Keratinocyte (primary cell): ENCODE data around the gene FCRLB. TPM values are rescaled to one million over a fixed set of nuclear protein-coding genes. Genes with fewer than 3 reads are reported as not detected.

Source experiments
- DNase-seq: peaks from one replicate; pipeline ENCODE4 v3.0.0-alpha.2; 2011; ENCODE audit warnings: low read depth, missing footprints, low spot score
- FAIRE-seq: peaks from 2 replicates; lab custom pipeline; 2011; peaks lifted over from hg19 to GRCh38; lab: Jason Lieb, UNC
- H2AFZ ChIP-seq: 2 replicates; pipeline ENCODE4 v1.6.0; 2012; ENCODE audit warnings: low read length, control low read depth, inconsistent platforms; ENCODE audit not compliant: control insufficient read depth
- H3K27ac ChIP-seq: 2 replicates; pipeline ENCODE4 v1.5.1; 2011; ENCODE audit warnings: low read length; ENCODE audit not compliant: control insufficient read depth, insufficient read depth
- H3K27me3 ChIP-seq: 3 replicates; pipeline ENCODE4 v1.6.0; 2011; ENCODE audit warnings: low read length; ENCODE audit not compliant: control insufficient read depth, insufficient read depth; ENCODE audit errors: extremely low read depth
- H3K36me3 ChIP-seq, 2 experiments: 2 replicates in 1 of 2; 3 replicates in 1 of 2; pipeline ENCODE4 v1.5.1; 2011; ENCODE audit warnings: low read length in 2 of 2, mild to moderate bottlenecking in 1 of 2; ENCODE audit not compliant: control insufficient read depth in 2 of 2, insufficient read depth in 2 of 2; ENCODE audit errors: extremely low read depth in 1 of 2
- H3K4me1 ChIP-seq: 3 replicates; pipeline ENCODE4 v1.5.1; 2011; ENCODE audit warnings: low read length; ENCODE audit not compliant: control insufficient read depth, insufficient read depth; ENCODE audit errors: extremely low read depth
- H3K4me2 ChIP-seq: 3 replicates; pipeline ENCODE4 v1.6.0; 2011; ENCODE audit warnings: low read depth, low read length; ENCODE audit not compliant: control insufficient read depth, insufficient read depth; ENCODE audit errors: extremely low read depth
- H3K4me3 ChIP-seq, 3 experiments: fragments of 200-600 bp in 1 of 3; sonication (generic) in 1 of 3; 2 replicates in 2 of 3; 3 replicates in 1 of 3; pipeline ENCODE4 v1.5.1; 2011 to 2016; ENCODE audit warnings: low read length in 3 of 3, mild to moderate bottlenecking in 3 of 3, control low read depth in 2 of 3, inconsistent platforms in 1 of 3, low read depth in 1 of 3, mixed read lengths in 1 of 3, mixed run types in 1 of 3, moderate library complexity in 1 of 3; ENCODE audit not compliant: control insufficient read depth in 2 of 3, insufficient read depth in 2 of 3; ENCODE audit errors: extremely low read depth in 1 of 3
- H3K79me2 ChIP-seq: 2 replicates; pipeline ENCODE4 v1.6.0; 2012; ENCODE audit warnings: low read length; ENCODE audit not compliant: control insufficient read depth, insufficient read depth
- H3K9ac ChIP-seq: 3 replicates; pipeline ENCODE4 v1.6.0; 2011; ENCODE audit warnings: low read length; ENCODE audit not compliant: control insufficient read depth, insufficient read depth; ENCODE audit errors: extremely low read depth
- H3K9me1 ChIP-seq: 3 replicates; pipeline ENCODE4 v1.6.0; 2011; ENCODE audit warnings: low read length; ENCODE audit not compliant: control insufficient read depth, insufficient read depth; ENCODE audit errors: extremely low read depth
- H3K9me3 ChIP-seq: 2 replicates; pipeline ENCODE4 v1.5.1; 2012; ENCODE audit warnings: low read depth, low read length; ENCODE audit not compliant: control insufficient read depth
- H4K20me1 ChIP-seq: 3 replicates; pipeline ENCODE4 v1.6.0; 2011; ENCODE audit warnings: low read length; ENCODE audit not compliant: control insufficient read depth, insufficient read depth; ENCODE audit errors: extremely low read depth
- EZH2 ChIP-seq: IDR thresholded peaks from one replicate; pipeline ENCODE4 v1.6.1; 2012; ENCODE audit warnings: inconsistent platforms, mild to moderate bottlenecking, low read length, moderate library complexity
- dilution Hi-C: fragments of 300-500 bp; cut with MboI; formaldehyde crosslinking; loops from one replicate; pipeline ENCODE4 v1.7.0; 2020; ENCODE audit warnings: low sequenced_read_pairs; ENCODE audit not compliant: extremely low pct_ligation_motif_present
- polyA plus RNA-seq, 5 experiments: library from polyadenylated mRNA; depleted of rRNA in 3 of 5; stranded (reverse) in 3 of 5; stranded (forward) in 1 of 5; unstranded in 1 of 5; fragments of >200 nt; gene quantifications; 1 replicate in 1 of 5; 2 replicates in 3 of 5; 3 replicates in 1 of 5; pipeline versions ENCODE4 v1.2.1 to v1.2.3, GENCODE V29; 2011 to 2012; ENCODE audit warnings: missing spikeins in 2 of 5, low read depth in 1 of 5, low replicate concordance in 1 of 5
- TF ChIP-seq, protein P1 (sequence below), 3 experiments: IDR thresholded peaks in 1 of 3; conservative IDR thresholded peaks in 1 of 3; optimal IDR thresholded peaks in 1 of 3; 2 replicates in 2 of 3; 3 replicates in 1 of 3; pipeline versions ENCODE3 to v1.5.1; 2011; ENCODE audit warnings: low read length in 3 of 3, mild to moderate bottlenecking in 3 of 3, moderate library complexity in 2 of 3, control low read depth in 1 of 3, inconsistent platforms in 1 of 3; ENCODE audit not compliant: insufficient read depth in 2 of 3; ENCODE audit errors: extremely low read depth in 1 of 3

FCRLB gene
- polyA plus RNA-seq, 1 donor (not counting 4 experiments of a cell fraction or from before 2014, with no cell fraction given), result 0.52 TPM

DNA sequence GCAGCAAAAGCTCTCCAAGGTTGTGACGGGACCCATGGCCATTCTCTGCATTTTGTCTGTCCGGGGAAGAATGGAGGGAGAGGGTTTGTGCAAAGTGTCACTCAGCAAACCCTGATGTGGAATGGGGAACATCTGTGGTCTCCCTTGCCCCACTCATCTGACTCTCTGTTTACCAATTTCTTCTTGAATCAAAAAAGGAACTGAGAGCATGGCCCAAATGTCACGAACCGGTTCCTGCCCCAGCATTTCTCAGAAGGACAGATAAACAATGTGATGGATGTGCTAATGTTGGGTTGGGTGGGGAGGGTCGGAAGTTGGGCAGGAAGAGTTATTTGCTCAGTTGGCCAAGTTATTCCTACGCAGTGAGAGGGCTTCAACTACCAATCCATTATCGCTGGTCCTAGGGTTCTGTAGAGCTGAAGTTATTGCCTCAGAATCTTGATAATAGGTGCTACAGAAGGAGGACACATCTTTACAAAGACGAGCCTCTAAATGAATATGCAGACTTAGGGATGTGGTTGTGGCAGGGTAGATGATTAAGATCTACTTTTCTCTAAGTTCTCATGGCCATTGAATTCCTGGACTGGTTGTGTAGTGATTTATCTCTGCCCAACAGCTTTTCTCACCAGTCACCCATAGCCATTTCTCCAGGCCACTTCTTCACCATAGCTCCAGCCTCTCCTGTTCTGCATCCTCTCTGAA lies 18.7 kb downstream of the FCRLB start:
- H3K27me3 ChIP-seq, result no peaks in the 10 kb centered on the region
- H3K4me3 ChIP-seq, result no peak overlapping the region
- H3K27ac ChIP-seq, result no peak overlapping the region
- H3K36me3 ChIP-seq, result no peaks in the 10 kb centered on the region
- dilution Hi-C loops, result no loop called here
- TF ChIP-seq EZH2, result no peak
- TF ChIP-seq, protein P1, sequence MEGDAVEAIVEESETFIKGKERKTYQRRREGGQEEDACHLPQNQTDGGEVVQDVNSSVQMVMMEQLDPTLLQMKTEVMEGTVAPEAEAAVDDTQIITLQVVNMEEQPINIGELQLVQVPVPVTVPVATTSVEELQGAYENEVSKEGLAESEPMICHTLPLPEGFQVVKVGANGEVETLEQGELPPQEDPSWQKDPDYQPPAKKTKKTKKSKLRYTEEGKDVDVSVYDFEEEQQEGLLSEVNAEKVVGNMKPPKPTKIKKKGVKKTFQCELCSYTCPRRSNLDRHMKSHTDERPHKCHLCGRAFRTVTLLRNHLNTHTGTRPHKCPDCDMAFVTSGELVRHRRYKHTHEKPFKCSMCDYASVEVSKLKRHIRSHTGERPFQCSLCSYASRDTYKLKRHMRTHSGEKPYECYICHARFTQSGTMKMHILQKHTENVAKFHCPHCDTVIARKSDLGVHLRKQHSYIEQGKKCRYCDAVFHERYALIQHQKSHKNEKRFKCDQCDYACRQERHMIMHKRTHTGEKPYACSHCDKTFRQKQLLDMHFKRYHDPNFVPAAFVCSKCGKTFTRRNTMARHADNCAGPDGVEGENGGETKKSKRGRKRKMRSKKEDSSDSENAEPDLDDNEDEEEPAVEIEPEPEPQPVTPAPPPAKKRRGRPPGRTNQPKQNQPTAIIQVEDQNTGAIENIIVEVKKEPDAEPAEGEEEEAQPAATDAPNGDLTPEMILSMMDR (optimal IDR thresholded peaks at IDR 0.05 in 1 of 3, IDR thresholded peaks at IDR 0.05 in 1 of 3, conservative IDR thresholded peaks at IDR 0.05 in 1 of 3; ENCODE audit: extremely low read depth in 1 of 3, insufficient read depth in 2 of 3, low read length in 3 of 3), result no peak
- H2AFZ ChIP-seq, result no peak overlapping the region
- no peaks in the 10 kb centered on the region for H3K79me2 ChIP-seq
- no peak for FAIRE-seq
- no peaks in the 10 kb centered on the region for H4K20me1 ChIP-seq
- no peak overlapping the region for H3K4me2 ChIP-seq
- H3K4me1 ChIP-seq, result peaks cover 22% of the 10 kb centered on the region
- no peak overlapping the region for H3K9ac ChIP-seq
- H3K9me3 ChIP-seq, result no peaks in the 10 kb centered on the region
- DNase-seq, result no peak
- H3K9me1 ChIP-seq, result no peaks in the 10 kb centered on the region

DNA sequence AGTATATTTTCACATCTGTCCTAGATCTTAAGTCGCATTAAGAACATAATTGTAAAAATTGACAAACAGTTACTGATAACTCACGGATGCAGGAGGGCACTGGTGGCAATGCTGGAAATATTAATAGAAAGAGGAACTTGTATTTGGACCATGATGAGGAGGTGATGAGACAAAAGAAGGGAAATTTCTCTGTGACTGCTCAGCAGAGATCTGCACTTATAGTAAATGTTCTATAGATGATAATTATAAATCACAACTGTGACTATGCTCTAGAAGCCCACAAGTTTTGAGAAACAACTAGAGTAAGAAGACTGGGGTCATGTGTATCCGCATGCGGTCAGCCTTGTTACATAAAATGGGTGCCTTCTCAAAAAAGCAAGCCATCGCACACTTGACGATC lies 19.6 kb downstream of the FCRLB start:
- DNase-seq (no peak), FAIRE-seq (no peak)
- Histone ChIP-seq H3K9me3 (no peaks in the 10 kb centered on the region), H3K4me2 (no peak overlapping the region), H3K36me3 (no peaks in the 10 kb centered on the region), H2AFZ (no peak overlapping the region), H3K4me1 (peaks cover 13% of the 10 kb centered on the region), H3K9me1 (no peaks in the 10 kb centered on the region), H4K20me1 (no peaks in the 10 kb centered on the region), H3K79me2 (no peaks in the 10 kb centered on the region), H3K9ac (no peak overlapping the region), H3K27ac (no peak overlapping the region), H3K4me3 (no peak overlapping the region), H3K27me3 (no peaks in the 10 kb centered on the region)
- no peak for TF ChIP-seq EZH2
- TF ChIP-seq, protein P1 (optimal IDR thresholded peaks at IDR 0.05 in 1 of 3, IDR thresholded peaks at IDR 0.05 in 1 of 3, conservative IDR thresholded peaks at IDR 0.05 in 1 of 3; ENCODE audit: extremely low read depth in 1 of 3, insufficient read depth in 2 of 3, low read length in 3 of 3), result no peak
- dilution Hi-C loops, result no loop called here
